Activated CD8-positive, alpha-beta T cell treated with anti-CD3 and anti-CD28 coated beads for 36 hours (primary cell): ENCODE results near the gene MRGPRG. TPM values are rescaled to one million over a fixed set of nuclear protein-coding genes. Genes with fewer than 3 reads are reported as not detected.

Source experiments
- ATAC-seq: fragments of 200-7000 bp; cut with Tn5 transposase; one replicate; pipeline ENCODE4 v1.10.0; 2021; ENCODE audit warnings: mild to moderate bottlenecking, moderate library complexity
- CTCF ChIA-PET: fragments of 350-600 bp; sonication (Branson Sonifier 250); formaldehyde crosslinking; loops from one replicate; lab custom pipeline; 2021; ENCODE audit warnings: antibody characterized with exemption; lab: Charles Lee
- POLR2A ChIA-PET: fragments of 350-600 bp; sonication (Branson Sonifier 250); formaldehyde crosslinking; loops from one replicate; lab custom pipeline; 2021; ENCODE audit warnings: antibody characterized with exemption; lab: Charles Lee
- DNase-seq: peaks from one replicate; pipeline ENCODE4 v3.0.0-alpha.2; 2020
- H3K27ac Mint-ChIP-seq: one replicate; pipeline ENCODE4 v1.8.0; 2021; ENCODE audit warnings: mild to moderate bottlenecking, mixed read lengths
- H3K27me3 Mint-ChIP-seq: one replicate; pipeline ENCODE4 v1.8.0; 2021; ENCODE audit warnings: mixed read lengths
- H3K36me3 Mint-ChIP-seq: one replicate; pipeline ENCODE4 v1.8.0; 2021; ENCODE audit warnings: low read depth, mixed read lengths
- H3K4me1 Mint-ChIP-seq: one replicate; pipeline ENCODE4 v1.8.0; 2021; ENCODE audit warnings: low read depth, mixed read lengths
- H3K4me3 Mint-ChIP-seq: one replicate; pipeline ENCODE4 v1.8.0; 2021; ENCODE audit warnings: mild to moderate bottlenecking, moderate library complexity, mixed read lengths
- H3K9me3 Mint-ChIP-seq: one replicate; pipeline ENCODE4 v1.8.0; 2021; ENCODE audit warnings: mixed read lengths
- intact Hi-C: fragments of 100-400 bp; cut with micrococcal nuclease; formaldehyde crosslinking; loops from one replicate; pipeline ENCODE4 v1.10.0; 2022
- total RNA-seq, 2 experiments: library from RNA; stranded (reverse); gene quantifications; one replicate each; pipeline ENCODE4 v1.2.3, GENCODE V29; 2021
- TF ChIP-seq, protein P1 (sequence below): fragments of 200-600 bp; IDR thresholded peaks from one replicate; pipeline ENCODE4 v1.8.0; 2022; ENCODE audit warnings: antibody characterized with exemption, mild to moderate bottlenecking

The MRGPRG gene
- total RNA-seq, 2 experiments from 2014 or later = not detected

DNA sequence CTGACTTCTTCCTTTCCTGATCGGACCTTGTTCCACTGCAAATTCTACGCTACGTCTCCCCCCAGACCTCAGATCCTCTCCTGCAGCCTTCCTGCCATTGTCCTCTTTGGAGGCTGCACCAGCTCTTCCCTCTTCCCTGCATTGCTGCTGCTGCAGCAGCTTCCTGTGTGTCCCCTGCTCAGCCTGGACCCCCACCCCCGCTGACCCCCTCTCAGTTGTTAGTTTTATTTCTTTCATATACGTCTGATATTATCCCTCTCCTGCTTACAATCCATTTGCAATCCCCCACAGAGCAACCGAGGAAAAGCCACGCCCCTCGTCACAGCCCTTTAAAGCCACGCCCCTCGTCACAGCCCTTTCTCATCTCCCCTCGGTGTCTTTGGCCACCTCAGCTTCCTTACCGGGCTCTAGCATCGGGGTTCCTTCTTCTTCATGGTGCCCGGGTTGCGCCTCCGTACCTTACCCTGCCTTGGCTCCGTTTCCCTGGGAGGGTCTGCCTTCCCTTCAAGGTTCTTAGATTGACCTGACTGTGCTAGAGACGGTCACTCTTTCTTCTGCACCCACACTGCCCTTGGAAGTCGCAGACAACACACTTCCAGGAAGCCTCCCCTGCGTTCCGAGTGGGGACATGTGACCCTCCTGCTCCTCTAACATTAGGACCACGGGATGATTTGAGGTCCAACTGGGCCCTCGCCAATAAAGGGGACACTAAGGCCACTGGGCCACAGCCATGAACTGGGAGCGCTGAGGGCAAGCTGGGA lies 4.8 kb downstream of the MRGPRG start:
- ChIA-PET POLR2A (no interaction called here), CTCF (interaction anchor here (3.2 kb wide), 1 partner anchor 104 kb away, joined by 20 read pairs; no protein-coding TSS in a partner anchor)
- Mint-ChIP-seq H3K9me3 (peaks cover 6% of the 10 kb centered on the region), H3K27me3 (peaks cover 7% of the 10 kb centered on the region), H3K27ac (no peak overlapping the region), H3K4me1 (peaks cover 5% of the 10 kb centered on the region), H3K36me3 (no peaks in the 10 kb centered on the region), H3K4me3 (no peak overlapping the region)
- intact Hi-C loops = no loop called here
- TF ChIP-seq, protein P1, sequence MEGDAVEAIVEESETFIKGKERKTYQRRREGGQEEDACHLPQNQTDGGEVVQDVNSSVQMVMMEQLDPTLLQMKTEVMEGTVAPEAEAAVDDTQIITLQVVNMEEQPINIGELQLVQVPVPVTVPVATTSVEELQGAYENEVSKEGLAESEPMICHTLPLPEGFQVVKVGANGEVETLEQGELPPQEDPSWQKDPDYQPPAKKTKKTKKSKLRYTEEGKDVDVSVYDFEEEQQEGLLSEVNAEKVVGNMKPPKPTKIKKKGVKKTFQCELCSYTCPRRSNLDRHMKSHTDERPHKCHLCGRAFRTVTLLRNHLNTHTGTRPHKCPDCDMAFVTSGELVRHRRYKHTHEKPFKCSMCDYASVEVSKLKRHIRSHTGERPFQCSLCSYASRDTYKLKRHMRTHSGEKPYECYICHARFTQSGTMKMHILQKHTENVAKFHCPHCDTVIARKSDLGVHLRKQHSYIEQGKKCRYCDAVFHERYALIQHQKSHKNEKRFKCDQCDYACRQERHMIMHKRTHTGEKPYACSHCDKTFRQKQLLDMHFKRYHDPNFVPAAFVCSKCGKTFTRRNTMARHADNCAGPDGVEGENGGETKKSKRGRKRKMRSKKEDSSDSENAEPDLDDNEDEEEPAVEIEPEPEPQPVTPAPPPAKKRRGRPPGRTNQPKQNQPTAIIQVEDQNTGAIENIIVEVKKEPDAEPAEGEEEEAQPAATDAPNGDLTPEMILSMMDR = no peak
- ATAC-seq (no peak), DNase-seq (no peak)

DNA sequence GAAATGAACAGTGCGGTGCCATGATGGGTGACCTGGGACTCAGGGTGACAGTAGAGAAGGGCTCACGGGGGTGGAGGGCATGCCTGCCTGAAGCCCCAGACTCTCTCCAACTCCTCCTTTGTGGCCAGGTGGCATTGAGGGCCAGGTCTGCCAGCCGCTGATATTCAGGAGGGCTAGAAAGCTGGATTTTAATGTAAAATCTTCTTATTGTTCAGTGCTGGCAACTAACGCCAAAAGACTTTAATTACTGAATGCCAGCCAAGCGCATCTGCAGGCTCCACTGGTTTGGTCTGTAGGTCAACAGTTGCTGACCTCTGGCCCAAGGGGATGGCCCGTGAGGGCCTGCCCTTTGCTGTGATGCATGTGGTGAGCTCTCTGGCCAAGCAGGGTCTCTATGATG lies 10.3 kb downstream of the MRGPRG start:
- peaks cover 6% of the 10 kb centered on the region for H3K9me3 Mint-ChIP-seq
- ATAC-seq (no peak), DNase-seq (no peak)
- no peak overlapping the region for H3K27ac Mint-ChIP-seq
- intact Hi-C loops = no loop called here
- H3K4me3 Mint-ChIP-seq = no peak overlapping the region
- H3K27me3 Mint-ChIP-seq = peaks cover 3% of the 10 kb centered on the region
- no peaks in the 10 kb centered on the region for H3K4me1 Mint-ChIP-seq
- TF ChIP-seq, protein P1 = no peak
- CTCF ChIA-PET = interaction anchor here (1.4 kb wide), 1 partner anchor 10 kb away, joined by 3 read pairs; no protein-coding TSS in a partner anchor
- POLR2A ChIA-PET = no interaction called here
- H3K36me3 Mint-ChIP-seq = no peaks in the 10 kb centered on the region

DNA sequence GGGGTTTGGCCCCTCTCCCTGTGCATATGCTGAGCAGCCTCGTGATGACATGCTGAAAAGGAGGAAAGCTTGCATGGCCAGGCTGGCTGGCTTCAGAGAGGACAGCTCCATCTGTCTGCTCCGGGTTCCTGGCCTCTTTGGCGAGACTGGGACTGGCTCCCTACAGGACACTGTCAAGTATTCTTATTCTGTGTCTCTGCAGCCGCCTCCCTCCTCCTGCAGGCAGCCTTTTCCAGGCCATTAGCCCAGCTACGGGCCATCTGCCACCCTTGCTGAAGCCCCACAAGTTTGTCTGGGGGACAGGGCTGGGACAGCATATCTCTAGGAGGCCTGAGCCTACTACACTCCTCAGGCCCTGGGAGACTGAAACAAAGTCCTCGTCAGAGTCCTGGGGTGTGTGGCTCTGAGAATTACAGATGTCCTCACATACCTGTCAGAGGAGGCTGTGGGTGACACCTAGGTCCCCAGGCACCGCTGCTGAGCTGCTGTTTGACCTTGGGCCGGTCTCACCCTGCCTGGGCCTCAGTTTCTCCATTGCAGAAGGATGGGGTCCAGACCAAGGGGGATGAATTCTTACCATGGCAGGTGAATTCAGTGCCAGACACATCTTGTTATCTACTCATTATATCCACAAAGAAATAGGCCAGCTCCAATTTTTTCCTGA lies 11.0 kb downstream of the MRGPRG start:
- CTCF ChIA-PET = no interaction called here
- intact Hi-C loops = no loop called here
- ATAC-seq = no peak

DNA sequence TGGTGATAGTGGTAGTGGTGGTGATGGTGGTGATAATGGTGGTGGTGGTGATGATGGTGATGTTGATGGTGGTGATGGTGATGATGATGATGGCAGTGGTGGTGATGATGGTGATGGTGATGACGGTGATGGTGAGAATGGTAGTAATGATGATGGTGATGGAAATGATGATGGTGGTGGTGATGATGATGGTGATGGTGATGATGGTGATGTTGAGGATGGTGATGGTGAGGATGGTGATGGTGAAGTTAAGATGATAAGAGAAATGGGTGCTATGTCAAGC lies 11.8 kb downstream of the MRGPRG start:
- Mint-ChIP-seq H3K4me3 (no peak overlapping the region), H3K9me3 (peaks cover 5% of the 10 kb centered on the region), H3K36me3 (no peaks in the 10 kb centered on the region), H3K27ac (no peak overlapping the region), H3K4me1 (peaks cover 4% of the 10 kb centered on the region), H3K27me3 (peaks cover 4% of the 10 kb centered on the region)
- POLR2A ChIA-PET = no interaction called here
- CTCF ChIA-PET = no interaction called here
- intact Hi-C loops = no loop called here
- no peak for ATAC-seq
- no peak for DNase-seq
- TF ChIP-seq, protein P1 = no peak

More for the DNA sequence above, 11.0 kb downstream of the MRGPRG start:
- Mint-ChIP-seq H3K36me3 (no peaks in the 10 kb centered on the region), H3K9me3 (peaks cover 6% of the 10 kb centered on the region), H3K27ac (no peak overlapping the region), H3K27me3 (peaks cover 4% of the 10 kb centered on the region), H3K4me3 (no peak overlapping the region), H3K4me1 (peaks cover under 1% of the 10 kb centered on the region)
- TF ChIP-seq, protein P1 = no peak
- POLR2A ChIA-PET = no interaction called here
- DNase-seq = no peak
